Mammary epithelial cell (primary cell): ENCODE data around the gene IDH3G.

Experiments
- EZH2 ChIP-seq: IDR thresholded peaks from 2 replicates; pipeline ENCODE4 v1.6.1; 2012; ENCODE audit warnings: low read length, inconsistent platforms, borderline replicate concordance
- TF ChIP-seq, protein P1 (sequence below), 2 donors: IDR thresholded peaks in 1 of 2; conservative IDR thresholded peaks in 1 of 2; 2 replicates each; pipeline ENCODE4 v1.5.1; 2011 to 2012; ENCODE audit warnings: inconsistent platforms in 2 of 2, low read length in 2 of 2, mild to moderate bottlenecking in 2 of 2, control low read depth in 1 of 2, low read depth in 1 of 2; ENCODE audit not compliant: insufficient read depth in 1 of 2; ENCODE audit errors: extremely low read depth in 1 of 2

DNA sequence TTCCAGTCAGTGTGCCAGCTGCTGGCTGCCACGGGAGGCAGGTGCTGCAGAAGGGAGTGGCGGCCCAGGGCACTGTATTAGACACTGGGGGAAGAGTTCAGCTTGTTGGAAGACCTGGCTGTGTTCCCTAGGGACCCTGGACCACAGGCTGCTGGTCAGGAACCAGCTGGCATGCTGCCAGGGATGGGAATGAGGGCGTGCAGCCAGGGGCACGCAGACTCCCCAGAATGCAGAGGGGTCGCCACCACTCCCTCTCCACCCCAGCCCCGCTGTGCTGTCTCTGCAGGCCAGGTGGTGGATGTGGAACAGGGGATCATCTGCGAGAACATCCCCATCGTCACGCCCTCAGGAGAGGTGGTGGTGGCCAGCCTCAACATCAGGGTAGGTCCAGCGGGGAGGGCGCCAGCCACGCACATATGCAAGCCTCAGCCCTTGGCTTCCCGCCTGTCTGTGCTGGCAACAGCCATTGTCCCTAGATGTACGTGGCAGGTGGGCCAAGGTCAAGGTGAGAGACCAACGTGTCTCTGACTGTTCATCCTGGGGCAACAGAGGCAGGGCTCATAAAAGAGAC is 57.2 kb downstream of the IDH3G start:
- TF ChIP-seq, protein P1, sequence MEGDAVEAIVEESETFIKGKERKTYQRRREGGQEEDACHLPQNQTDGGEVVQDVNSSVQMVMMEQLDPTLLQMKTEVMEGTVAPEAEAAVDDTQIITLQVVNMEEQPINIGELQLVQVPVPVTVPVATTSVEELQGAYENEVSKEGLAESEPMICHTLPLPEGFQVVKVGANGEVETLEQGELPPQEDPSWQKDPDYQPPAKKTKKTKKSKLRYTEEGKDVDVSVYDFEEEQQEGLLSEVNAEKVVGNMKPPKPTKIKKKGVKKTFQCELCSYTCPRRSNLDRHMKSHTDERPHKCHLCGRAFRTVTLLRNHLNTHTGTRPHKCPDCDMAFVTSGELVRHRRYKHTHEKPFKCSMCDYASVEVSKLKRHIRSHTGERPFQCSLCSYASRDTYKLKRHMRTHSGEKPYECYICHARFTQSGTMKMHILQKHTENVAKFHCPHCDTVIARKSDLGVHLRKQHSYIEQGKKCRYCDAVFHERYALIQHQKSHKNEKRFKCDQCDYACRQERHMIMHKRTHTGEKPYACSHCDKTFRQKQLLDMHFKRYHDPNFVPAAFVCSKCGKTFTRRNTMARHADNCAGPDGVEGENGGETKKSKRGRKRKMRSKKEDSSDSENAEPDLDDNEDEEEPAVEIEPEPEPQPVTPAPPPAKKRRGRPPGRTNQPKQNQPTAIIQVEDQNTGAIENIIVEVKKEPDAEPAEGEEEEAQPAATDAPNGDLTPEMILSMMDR (conservative IDR thresholded peaks at IDR 0.05 in 1 of 2, IDR thresholded peaks at IDR 0.05 in 1 of 2; ENCODE audit: extremely low read depth in 1 of 2, insufficient read depth in 1 of 2, low read depth in 1 of 2, low read length in 2 of 2) = no peak
- no peak for TF ChIP-seq EZH2
